H9 (cell line): Measurements from ENCODE around the gene EPB41L5. TPM values are rescaled to one million over a fixed set of nuclear protein-coding genes. Genes with fewer than 3 reads are reported as not detected.

Experiments used
- DNase-seq: peaks from one replicate; pipeline ENCODE4 v3.0.0-alpha.2; 2017
- H2AFZ ChIP-seq: one replicate; pipeline ENCODE4 v1.6.1; 2013; ENCODE audit warnings: mild to moderate bottlenecking, low read length, control low read depth, moderate library complexity
- H2AK5ac ChIP-seq: 2 replicates; pipeline ENCODE4 v1.6.1; 2013; ENCODE audit warnings: low read length, control low read depth, mixed read lengths; ENCODE audit not compliant: insufficient read length
- H2BK120ac ChIP-seq: one replicate; pipeline ENCODE4 v1.6.1; 2013; ENCODE audit warnings: low read depth, mild to moderate bottlenecking, low read length, control low read depth, inconsistent platforms; ENCODE audit not compliant: poor library complexity, severe bottlenecking
- H2BK12ac ChIP-seq: 2 replicates; pipeline ENCODE4 v1.6.1; 2013; ENCODE audit warnings: low read length, control low read depth, mixed read lengths, low read depth; ENCODE audit not compliant: insufficient read length
- H2BK15ac ChIP-seq: 2 replicates; pipeline ENCODE4 v1.6.1; 2013; ENCODE audit warnings: low read depth, low read length, control low read depth
- H2BK20ac ChIP-seq: one replicate; pipeline ENCODE4 v1.6.1; 2013; ENCODE audit warnings: low read depth, mild to moderate bottlenecking, low read length, control low read depth, inconsistent platforms; ENCODE audit not compliant: poor library complexity, severe bottlenecking
- H2BK5ac ChIP-seq: 2 replicates; pipeline ENCODE4 v1.6.1; 2013; ENCODE audit warnings: low read length, control low read depth, mixed read lengths; ENCODE audit not compliant: insufficient read length
- H3K14ac ChIP-seq: 2 replicates; pipeline ENCODE4 v1.6.1; 2013; ENCODE audit warnings: low read length, control low read depth; ENCODE audit not compliant: insufficient read depth
- H3K18ac ChIP-seq: 2 replicates; pipeline ENCODE4 v1.6.1; 2013; ENCODE audit warnings: low read depth, mild to moderate bottlenecking, mixed read lengths, low read length, control low read depth; ENCODE audit not compliant: insufficient read length
- H3K23ac ChIP-seq: 2 replicates; pipeline ENCODE4 v1.6.1; 2013; ENCODE audit warnings: low read length, control low read depth, mixed read lengths, low read depth; ENCODE audit not compliant: insufficient read length
- H3K23me2 ChIP-seq: 2 replicates; pipeline ENCODE4 v1.6.1; 2013; ENCODE audit warnings: low read depth, mild to moderate bottlenecking, mixed read lengths, low read length, control low read depth; ENCODE audit not compliant: insufficient read length, poor library complexity, severe bottlenecking
- H3K27ac ChIP-seq: 2 replicates; pipeline ENCODE4 v1.5.1; 2013; ENCODE audit warnings: low read length, control low read depth, mixed read lengths, low read depth; ENCODE audit not compliant: insufficient read length
- H3K27me3 ChIP-seq: 2 replicates; pipeline ENCODE4 v1.6.1; 2013; ENCODE audit warnings: low read length, control low read depth, inconsistent platforms; ENCODE audit not compliant: insufficient read depth
- H3K4ac ChIP-seq: 2 replicates; pipeline ENCODE4 v1.6.1; 2013; ENCODE audit warnings: low read depth, mild to moderate bottlenecking, control low read depth, inconsistent platforms, low read length, moderate library complexity
- H3K4me1 ChIP-seq: 2 replicates; pipeline ENCODE4 v1.6.1; 2013; ENCODE audit warnings: low read length, control low read depth, inconsistent platforms; ENCODE audit not compliant: insufficient read depth
- H3K4me2 ChIP-seq: 2 replicates; pipeline ENCODE4 v1.6.1; 2013; ENCODE audit warnings: low read length, control low read depth, mixed read lengths; ENCODE audit not compliant: insufficient read length, insufficient read depth
- H3K56ac ChIP-seq: 2 replicates; pipeline ENCODE4 v1.6.1; 2013; ENCODE audit warnings: low read depth, mild to moderate bottlenecking, mixed read lengths, low read length, control low read depth; ENCODE audit not compliant: insufficient read length
- H3K79me1 ChIP-seq: 2 replicates; pipeline ENCODE4 v1.6.1; 2013; ENCODE audit warnings: low read depth, mild to moderate bottlenecking, moderate library complexity, low read length, control low read depth, inconsistent platforms; ENCODE audit not compliant: insufficient read depth, poor library complexity, severe bottlenecking
- H3K79me2 ChIP-seq: 2 replicates; pipeline ENCODE4 v1.6.1; 2013; ENCODE audit warnings: low read length, control low read depth, inconsistent platforms; ENCODE audit not compliant: insufficient read depth
- H3K9ac ChIP-seq: 2 replicates; pipeline ENCODE4 v1.6.1; 2013; ENCODE audit warnings: low read length, control low read depth, mixed read lengths; ENCODE audit not compliant: insufficient read length; ENCODE audit errors: extremely low read depth
- H3K9me3 ChIP-seq: one replicate; pipeline ENCODE4 v1.6.1; 2013; ENCODE audit warnings: low read depth, low read length, inconsistent platforms; ENCODE audit not compliant: control insufficient read depth
- H3T11ph ChIP-seq: one replicate; pipeline ENCODE4 v1.6.1; 2013; ENCODE audit warnings: mild to moderate bottlenecking, low read length, control low read depth, inconsistent platforms
- H4K20me1 ChIP-seq: one replicate; pipeline ENCODE4 v1.6.1; 2013; ENCODE audit not compliant: control insufficient read depth, insufficient read length, insufficient read depth
- H4K5ac ChIP-seq: 2 replicates; pipeline ENCODE4 v1.6.1; 2013; ENCODE audit warnings: low read depth, mild to moderate bottlenecking, mixed read lengths, low read length, control low read depth; ENCODE audit not compliant: insufficient read length
- H4K8ac ChIP-seq: replicated peaks from 2 replicates; pipeline ENCODE4 v1.6.1; 2013; ENCODE audit warnings: low read length, control low read depth, mixed read lengths, low read depth; ENCODE audit not compliant: insufficient read length
- H4K91ac ChIP-seq: 2 replicates; pipeline ENCODE4 v1.6.1; 2013; ENCODE audit warnings: low read depth, mild to moderate bottlenecking, moderate library complexity, mixed read lengths, low read length, control low read depth; ENCODE audit not compliant: insufficient read length
- H3K27ac Mint-ChIP-seq, 3 experiments: 2 replicates in 2 of 3; 3 replicates in 1 of 3; pipeline ENCODE4 v1.8.0; 2020 to 2021; ENCODE audit warnings: mixed read lengths in 3 of 3, mild to moderate bottlenecking in 1 of 3, moderate library complexity in 1 of 3
- H3K27me3 Mint-ChIP-seq: 2 replicates; pipeline ENCODE4 v1.8.0; 2021; ENCODE audit warnings: low read depth, mild to moderate bottlenecking, moderate library complexity, mixed read lengths
- H3K36me3 Mint-ChIP-seq, 3 experiments: 2 replicates in 2 of 3; 3 replicates in 1 of 3; pipeline ENCODE4 v1.8.0; 2020 to 2021; ENCODE audit warnings: low read depth in 3 of 3, mixed read lengths in 3 of 3; ENCODE audit not compliant: insufficient read depth in 1 of 3
- H3K4me1 Mint-ChIP-seq, 2 experiments: 2 replicates each; pipeline ENCODE4 v1.8.0; 2020; ENCODE audit warnings: mixed read lengths in 2 of 2
- H3K4me3 Mint-ChIP-seq, 2 experiments: 2 replicates in 1 of 2; 3 replicates in 1 of 2; pipeline ENCODE4 v1.8.0; 2020 to 2021; ENCODE audit warnings: mild to moderate bottlenecking in 2 of 2, mixed read lengths in 2 of 2, moderate library complexity in 1 of 2
- H3K9me3 Mint-ChIP-seq, 2 experiments: 2 replicates in 1 of 2; 3 replicates in 1 of 2; pipeline ENCODE4 v1.8.0; 2020; ENCODE audit warnings: mild to moderate bottlenecking in 2 of 2, mixed read lengths in 2 of 2, moderate library complexity in 1 of 2
- WGBS: extraction: QIAGEN DNeasy Blood & Tissue Kit; methylation state at CpG from one replicate; pipeline ENCODE4 v1.1.7; 2013; ENCODE audit warnings: missing lambda C conversion rate, low lambda C conversion rate, mixed read lengths; ENCODE audit not compliant: insufficient read length; ENCODE audit errors: extremely low coverage; 5-methylcytosine and 5-hydroxymethylcytosine counted together
- total RNA-seq: library from RNA; stranded (reverse); gene quantifications from 2 replicates; pipeline ENCODE4 v1.2.1, GENCODE V29; 2021
- TF ChIP-seq, protein P1 (sequence below): fragments of 200-600 bp; sonication (generic); conservative IDR thresholded peaks from 3 replicates; pipeline ENCODE4 v1.8.0; 2021; ENCODE audit warnings: antibody characterized with exemption, mild to moderate bottlenecking

The EPB41L5 gene
- total RNA-seq, 1 experiment from 2014 or later = 40.4 TPM

DNA sequence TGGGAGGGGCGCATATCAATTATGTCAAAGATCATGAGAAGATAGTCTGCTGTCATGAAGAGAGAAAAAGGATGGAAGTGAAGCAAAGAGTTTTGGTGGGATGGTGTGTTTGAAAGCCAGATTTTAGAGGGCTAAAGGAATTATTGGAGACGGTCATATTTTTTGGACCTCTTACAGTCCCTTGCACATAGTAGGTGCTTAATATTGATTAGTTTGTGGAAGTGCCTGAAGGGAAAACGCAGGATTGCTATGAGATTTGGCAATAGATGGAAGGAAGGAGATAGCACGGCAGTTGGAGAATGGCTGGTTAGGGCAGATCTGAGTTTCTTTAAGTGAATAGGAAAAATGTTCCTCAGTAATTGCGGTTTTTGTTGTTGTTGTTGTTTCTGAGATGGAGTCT is 15.9 kb downstream of the EPB41L5 start:
- Histone ChIP-seq H3K56ac (no peak overlapping the region), H2BK120ac (no peak overlapping the region), H3K4me2 (no peak overlapping the region), H4K91ac (no peak overlapping the region), H2BK5ac (no peak overlapping the region), H3K18ac (no peak overlapping the region), H3K9me3 (no peaks in the 10 kb centered on the region), H2AK5ac (no peak overlapping the region), H3K79me1 (peaks cover 2% of the 10 kb centered on the region), H2BK15ac (no peak overlapping the region), H3T11ph (no peak overlapping the region), H4K8ac (no peak overlapping the region), H4K5ac (no peak overlapping the region), H3K27me3 (no peaks in the 10 kb centered on the region), H3K4me1 (peaks cover 5% of the 10 kb centered on the region; the same call in 1 of the 2 replicates), H3K79me2 (peaks cover 1% of the 10 kb centered on the region; the same call in 1 of the 2 replicates), H3K4ac (no peak overlapping the region), H3K14ac (no peak overlapping the region), H2AFZ (no peak overlapping the region), H2BK12ac (no peak overlapping the region), H3K23me2 (no peaks in the 10 kb centered on the region), H3K27ac (no peak overlapping the region), H3K9ac (no peak overlapping the region), H2BK20ac (no peak overlapping the region), H4K20me1 (no peaks in the 10 kb centered on the region), H3K23ac (no peak overlapping the region)
- WGBS = no CpG with 5 or more reads among the region's 5 CpGs
- TF ChIP-seq, protein P1, sequence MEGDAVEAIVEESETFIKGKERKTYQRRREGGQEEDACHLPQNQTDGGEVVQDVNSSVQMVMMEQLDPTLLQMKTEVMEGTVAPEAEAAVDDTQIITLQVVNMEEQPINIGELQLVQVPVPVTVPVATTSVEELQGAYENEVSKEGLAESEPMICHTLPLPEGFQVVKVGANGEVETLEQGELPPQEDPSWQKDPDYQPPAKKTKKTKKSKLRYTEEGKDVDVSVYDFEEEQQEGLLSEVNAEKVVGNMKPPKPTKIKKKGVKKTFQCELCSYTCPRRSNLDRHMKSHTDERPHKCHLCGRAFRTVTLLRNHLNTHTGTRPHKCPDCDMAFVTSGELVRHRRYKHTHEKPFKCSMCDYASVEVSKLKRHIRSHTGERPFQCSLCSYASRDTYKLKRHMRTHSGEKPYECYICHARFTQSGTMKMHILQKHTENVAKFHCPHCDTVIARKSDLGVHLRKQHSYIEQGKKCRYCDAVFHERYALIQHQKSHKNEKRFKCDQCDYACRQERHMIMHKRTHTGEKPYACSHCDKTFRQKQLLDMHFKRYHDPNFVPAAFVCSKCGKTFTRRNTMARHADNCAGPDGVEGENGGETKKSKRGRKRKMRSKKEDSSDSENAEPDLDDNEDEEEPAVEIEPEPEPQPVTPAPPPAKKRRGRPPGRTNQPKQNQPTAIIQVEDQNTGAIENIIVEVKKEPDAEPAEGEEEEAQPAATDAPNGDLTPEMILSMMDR = no peak
- H3K27ac Mint-ChIP-seq = peak overlapping the region in 1 of 3 experiments; percentile 10; a peak in 1 of 7 replicates
- peaks cover 20 to 26% of the 10 kb centered on the region in 2 experiments for H3K9me3 Mint-ChIP-seq
- DNase-seq = no peak
- H3K4me1 Mint-ChIP-seq = peaks cover 11 to 22% of the 10 kb centered on the region in 2 experiments
- H3K36me3 Mint-ChIP-seq = peaks cover 28 to 47% (median 36%) of the 10 kb centered on the region in 3 experiments
- no peak overlapping the region for H3K4me3 Mint-ChIP-seq
- H3K27me3 Mint-ChIP-seq = no peaks in the 10 kb centered on the region
